Trophoblast cell (in vitro differentiated cells and primary cell): ENCODE results near the gene DLG2.

Experiments
- DNase-seq, 2 donors: peaks; one replicate each; pipeline ENCODE4 v3.0.0-alpha.2; 2016
- H2AFZ ChIP-seq: 2 replicates; pipeline ENCODE4 v1.6.1; 2013; ENCODE audit warnings: low read length, moderate library complexity, mild to moderate bottlenecking; ENCODE audit not compliant: insufficient read depth, poor library complexity
- H2AK5ac ChIP-seq: 2 replicates; pipeline ENCODE4 v1.6.1; 2013; ENCODE audit warnings: mild to moderate bottlenecking, low read length
- H2BK120ac ChIP-seq: 2 replicates; pipeline ENCODE4 v1.6.1; 2013; ENCODE audit warnings: low read length, mild to moderate bottlenecking, moderate library complexity; ENCODE audit not compliant: insufficient read depth, poor library complexity
- H2BK12ac ChIP-seq: 2 replicates; pipeline ENCODE4 v1.6.1; 2013; ENCODE audit warnings: mild to moderate bottlenecking, low read length, moderate library complexity
- H2BK5ac ChIP-seq: 2 replicates; pipeline ENCODE4 v1.6.1; 2013; ENCODE audit warnings: low read length, low read depth, moderate library complexity, mild to moderate bottlenecking; ENCODE audit not compliant: poor library complexity
- H3K14ac ChIP-seq: 2 replicates; pipeline ENCODE4 v1.6.1; 2013; ENCODE audit warnings: mild to moderate bottlenecking, low read length
- H3K18ac ChIP-seq: 2 replicates; pipeline ENCODE4 v1.6.1; 2013; ENCODE audit warnings: mild to moderate bottlenecking, low read length
- H3K23ac ChIP-seq: 2 replicates; pipeline ENCODE4 v1.6.1; 2013; ENCODE audit warnings: low read length
- H3K27ac ChIP-seq: 2 replicates; pipeline ENCODE4 v1.5.1; 2013; ENCODE audit warnings: low read depth, mild to moderate bottlenecking, inconsistent platforms, low read length, moderate library complexity
- H3K27me3 ChIP-seq: 2 replicates; pipeline ENCODE4 v1.6.1; 2013; ENCODE audit warnings: inconsistent platforms, mild to moderate bottlenecking, low read length, moderate library complexity; ENCODE audit not compliant: insufficient read depth
- H3K36me3 ChIP-seq, 2 experiments: 1 replicate in 1 of 2; 2 replicates in 1 of 2; pipeline ENCODE4 v1.6.1; 2013; ENCODE audit warnings: low read length in 2 of 2, mild to moderate bottlenecking in 2 of 2, moderate library complexity in 1 of 2; ENCODE audit not compliant: insufficient read depth in 2 of 2, control insufficient read depth in 1 of 2
- H3K4ac ChIP-seq: 2 replicates; pipeline ENCODE4 v1.6.1; 2013; ENCODE audit warnings: low read depth, mild to moderate bottlenecking, low read length, moderate library complexity
- H3K4me1 ChIP-seq, 2 experiments: 1 replicate in 1 of 2; 2 replicates in 1 of 2; pipeline ENCODE4 v1.6.1; 2013; ENCODE audit warnings: low read length in 2 of 2, mild to moderate bottlenecking in 2 of 2, moderate library complexity in 1 of 2; ENCODE audit not compliant: insufficient read depth in 2 of 2, control insufficient read depth in 1 of 2
- H3K4me2 ChIP-seq: 2 replicates; pipeline ENCODE4 v1.6.1; 2013; ENCODE audit warnings: inconsistent platforms, mild to moderate bottlenecking, low read length, moderate library complexity
- H3K4me3 ChIP-seq: 2 replicates; pipeline ENCODE4 v1.5.1; 2013; ENCODE audit warnings: mild to moderate bottlenecking, low read depth, low read length, inconsistent platforms
- H3K79me1 ChIP-seq: one replicate; pipeline ENCODE4 v1.6.1; 2013; ENCODE audit warnings: low read length
- H3K79me2 ChIP-seq: 2 replicates; pipeline ENCODE4 v1.6.1; 2013; ENCODE audit warnings: low read length, mild to moderate bottlenecking; ENCODE audit not compliant: control insufficient read depth, insufficient read depth, poor library complexity
- H3K9ac ChIP-seq: 2 replicates; pipeline ENCODE4 v1.6.1; 2013; ENCODE audit warnings: mild to moderate bottlenecking, low read length
- H3K9me3 ChIP-seq: 2 replicates; pipeline ENCODE4 v1.6.1; 2013; ENCODE audit warnings: low read depth, mild to moderate bottlenecking, control low read depth, inconsistent platforms, low read length; ENCODE audit not compliant: insufficient read depth
- H4K12ac ChIP-seq: 2 replicates; pipeline ENCODE4 v1.6.1; 2013; ENCODE audit warnings: low read depth, mild to moderate bottlenecking, low read length, moderate library complexity
- H4K8ac ChIP-seq: 2 replicates; pipeline ENCODE4 v1.6.1; 2013; ENCODE audit warnings: low read depth, mild to moderate bottlenecking, low read length, moderate library complexity
- H4K91ac ChIP-seq: one replicate; pipeline ENCODE4 v1.6.1; 2013; ENCODE audit warnings: low read depth, mild to moderate bottlenecking, low read length, moderate library complexity
- WGBS: extraction: QIAGEN DNeasy Blood & Tissue Kit; methylation state at CpG from one replicate; pipeline ENCODE4 v1.1.7; 2013; ENCODE audit warnings: missing lambda C conversion rate; ENCODE audit not compliant: insufficient read length, insufficient coverage; ENCODE audit errors: extremely low coverage; 5-methylcytosine and 5-hydroxymethylcytosine counted together

DLG2 gene

DNA sequence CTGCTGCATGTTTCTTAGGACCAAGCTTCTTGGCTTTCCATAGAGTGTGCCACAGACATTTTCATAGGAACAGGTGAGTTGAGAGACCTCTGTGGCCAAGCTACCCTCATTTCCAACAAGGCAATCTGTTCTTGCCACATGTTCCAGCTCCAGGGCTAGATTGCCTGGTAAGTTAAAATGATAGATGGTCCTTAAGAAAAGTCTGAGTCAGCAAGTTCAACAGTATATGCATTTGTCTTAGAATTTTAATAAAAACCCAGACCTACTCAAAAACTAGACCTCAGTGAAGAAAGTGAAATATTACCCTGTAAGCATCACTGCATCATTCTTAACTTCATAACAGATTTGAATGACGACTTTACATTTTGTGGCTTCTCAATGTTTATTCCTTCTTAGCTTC lies 1123.6 kb downstream of the DLG2 start:
- WGBS = no CpG with 5 or more reads among the region's 1 CpG
- Histone ChIP-seq H2BK120ac (no peak overlapping the region), H2BK5ac (no peak overlapping the region)

DNA sequence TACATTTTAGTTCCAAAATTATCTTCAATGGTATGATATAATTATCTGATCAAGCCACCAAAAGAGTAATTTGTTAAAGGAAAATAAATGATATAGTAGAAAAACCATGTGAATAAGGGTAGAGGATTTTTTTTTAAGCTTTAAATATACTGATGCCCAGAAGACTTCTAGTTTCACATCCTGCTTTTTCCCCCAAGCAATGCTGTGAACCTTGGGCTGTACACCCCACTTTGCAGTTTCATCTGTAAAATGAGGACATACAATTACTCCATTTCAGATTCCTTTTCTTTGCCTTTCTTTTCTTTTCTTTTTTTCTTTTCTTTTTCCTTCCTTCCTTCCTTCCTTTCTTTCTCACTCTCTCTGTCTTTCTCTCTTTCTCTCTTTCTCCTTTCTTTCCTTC lies 1125.4 kb downstream of the DLG2 start:
- H4K8ac ChIP-seq = no peak overlapping the region
- no peak overlapping the region for H2BK12ac ChIP-seq
- H3K36me3 ChIP-seq = no peaks in the 10 kb centered on the region
- no peak overlapping the region for H3K4me2 ChIP-seq
- H3K9ac ChIP-seq = no peak overlapping the region
- no peaks in the 10 kb centered on the region for H3K79me2 ChIP-seq
- no peak overlapping the region for H3K4me3 ChIP-seq
- no peak overlapping the region for H3K14ac ChIP-seq
- no peak for DNase-seq
- no peak overlapping the region for H2AFZ ChIP-seq
- H2BK5ac ChIP-seq = no peak overlapping the region
- H3K4me1 ChIP-seq = no peaks in the 10 kb centered on the region
- no peaks in the 10 kb centered on the region for H3K27me3 ChIP-seq
- H3K23ac ChIP-seq = no peak overlapping the region
- no peak overlapping the region for H3K18ac ChIP-seq
- no peak overlapping the region for H3K27ac ChIP-seq
- no peak overlapping the region for H2AK5ac ChIP-seq
- no peaks in the 10 kb centered on the region for H3K79me1 ChIP-seq
- no peaks in the 10 kb centered on the region for H3K9me3 ChIP-seq
- no peak overlapping the region for H4K12ac ChIP-seq
- no peak overlapping the region for H4K91ac ChIP-seq
- no peak overlapping the region for H3K4ac ChIP-seq
- H2BK120ac ChIP-seq = no peak overlapping the region

More for the DNA sequence above, 1123.6 kb downstream of the DLG2 start:
- Histone ChIP-seq H2AFZ (no peak overlapping the region), H2AK5ac (no peak overlapping the region), H3K4me2 (no peak overlapping the region), H3K23ac (no peak overlapping the region), H3K27ac (no peak overlapping the region), H2BK12ac (no peak overlapping the region), H3K4ac (no peak overlapping the region), H3K4me1 (no peaks in the 10 kb centered on the region), H3K27me3 (no peaks in the 10 kb centered on the region), H3K36me3 (no peaks in the 10 kb centered on the region), H4K91ac (no peak overlapping the region), H3K14ac (no peak overlapping the region), H4K12ac (no peak overlapping the region), H3K4me3 (no peak overlapping the region), H4K8ac (no peak overlapping the region), H3K9me3 (no peaks in the 10 kb centered on the region), H3K79me2 (no peaks in the 10 kb centered on the region), H3K79me1 (no peaks in the 10 kb centered on the region), H3K18ac (no peak overlapping the region), H3K9ac (no peak overlapping the region)
- DNase-seq = no peak

DNA sequence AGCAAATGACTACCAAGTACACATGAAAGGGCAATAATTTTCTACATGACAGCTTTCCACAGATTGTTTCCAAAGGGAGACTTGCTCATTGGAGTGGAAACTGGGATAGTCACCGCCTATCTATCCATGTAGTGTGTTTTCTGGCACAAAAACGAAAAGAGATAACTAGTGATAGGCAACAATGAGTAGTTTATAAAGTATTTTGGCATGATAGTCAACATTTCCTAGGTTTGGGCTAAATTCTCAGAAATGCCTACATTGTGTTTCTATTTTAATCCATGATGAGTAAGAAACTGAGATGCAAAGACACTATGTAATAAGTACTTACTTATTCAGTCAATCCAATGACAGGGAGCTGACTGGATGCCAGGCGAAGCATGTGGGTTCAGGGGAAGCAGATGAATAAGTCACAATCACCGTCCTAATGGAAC lies 1129.1 kb downstream of the DLG2 start:
- Histone ChIP-seq H3K36me3 (no peaks in the 10 kb centered on the region), H3K27me3 (no peaks in the 10 kb centered on the region), H3K18ac (no peak overlapping the region), H3K4me2 (no peak overlapping the region), H3K4me3 (no peak overlapping the region), H3K79me2 (no peaks in the 10 kb centered on the region), H2AFZ (no peak overlapping the region), H3K4me1 (no peaks in the 10 kb centered on the region), H4K91ac (no peak overlapping the region), H2BK12ac (no peak overlapping the region), H2BK120ac (no peak overlapping the region), H3K14ac (no peak overlapping the region), H3K9ac (no peak overlapping the region), H4K12ac (no peak overlapping the region), H2BK5ac (no peak overlapping the region), H3K23ac (no peak overlapping the region), H3K9me3 (no peaks in the 10 kb centered on the region), H3K4ac (no peak overlapping the region), H3K79me1 (no peaks in the 10 kb centered on the region), H4K8ac (no peak overlapping the region), H2AK5ac (no peak overlapping the region), H3K27ac (no peak overlapping the region)
- no peak for DNase-seq
- WGBS = no CpG with 5 or more reads among the region's 4 CpGs

DNA sequence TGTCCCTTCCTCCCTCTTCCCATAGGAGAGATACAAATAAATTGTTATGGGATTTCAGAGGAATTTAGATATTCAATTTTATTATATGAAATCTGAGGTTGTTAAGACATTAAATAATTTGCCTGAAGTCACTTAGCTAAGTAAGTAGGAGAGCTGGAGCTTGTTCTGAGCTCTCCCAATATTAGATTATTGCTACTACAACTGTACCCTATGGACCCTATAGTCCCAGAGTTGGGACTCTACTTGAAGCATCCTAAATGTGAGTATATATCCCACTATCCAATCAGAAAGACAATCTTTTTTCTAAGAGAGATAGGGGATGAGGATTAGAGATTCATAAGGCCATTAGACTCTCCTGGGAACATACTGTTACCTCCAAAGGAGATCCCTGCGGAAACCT lies 1130.0 kb downstream of the DLG2 start:
- Histone ChIP-seq H4K8ac (no peak overlapping the region), H3K23ac (no peak overlapping the region), H3K4ac (no peak overlapping the region), H2BK5ac (no peak overlapping the region), H3K18ac (no peak overlapping the region), H3K4me3 (no peak overlapping the region), H3K79me2 (no peaks in the 10 kb centered on the region), H2AK5ac (no peak overlapping the region), H3K9me3 (no peaks in the 10 kb centered on the region), H3K36me3 (no peaks in the 10 kb centered on the region), H2BK12ac (no peak overlapping the region), H3K4me2 (no peak overlapping the region), H3K9ac (no peak overlapping the region), H3K27me3 (no peaks in the 10 kb centered on the region), H2BK120ac (no peak overlapping the region), H4K12ac (no peak overlapping the region), H2AFZ (no peak overlapping the region), H3K14ac (no peak overlapping the region), H3K4me1 (no peaks in the 10 kb centered on the region), H3K79me1 (no peaks in the 10 kb centered on the region), H3K27ac (no peak overlapping the region), H4K91ac (no peak overlapping the region)
- DNase-seq = no peak
- WGBS = no CpG with 5 or more reads among the region's 1 CpG
